ENCODE data around the gene LPIN2.

- TF ChIP-seq CTCF (conservative IDR thresholded peaks at IDR 0.05; ENCODE audit: low read depth, low read length) (no peak), POLR2A (IDR thresholded peaks at IDR 0.05; ENCODE audit: low read depth, low read length) (no peak), MAZ (IDR thresholded peaks at IDR 0.05; ENCODE audit: borderline replicate concordance, low read depth, low read length) (no peak), SMC3 (IDR thresholded peaks at IDR 0.05; ENCODE audit: low read depth, low read length) (no peak)
These were observed 28.9 kb downstream of the LPIN2 start for GRCh38 chr18:2984091-2984490.

Measured in IMR-90 (cell line).